HFF-Myc (cell line): ENCODE measurements around the gene NUDT3.
"Not testable (repeated sequence)": the region's sequence is repeated elsewhere in the genome, so short reads cannot be mapped to it uniquely, and the experiment has no call there.

ENCODE experiments used
- DNase-seq: peaks from one replicate; pipeline ENCODE4 v3.0.0-alpha.2; 2011; ENCODE audit warnings: low read depth; ENCODE audit errors: extremely low read depth
- H3K4me3 ChIP-seq: replicated peaks from 2 replicates; pipeline ENCODE4 v1.5.1; 2011; ENCODE audit warnings: low read depth, mild to moderate bottlenecking, control low read depth, low read length
- CTCF ChIP-seq: IDR thresholded peaks from 2 replicates; pipeline ENCODE4 v1.5.1; 2012; ENCODE audit warnings: mild to moderate bottlenecking, low read depth, low read length, control low read depth; ENCODE audit errors: missing control alignments

NUDT3 gene

GRCh38 chr6:34416877-34417371 lies 24.5 kb upstream of the NUDT3 start:
- no peak overlapping the region for H3K4me3 ChIP-seq
- no peak for TF ChIP-seq CTCF
- DNase-seq, result no peak

GRCh38 chr6:34414999-34415858 lies 22.8 kb upstream of the NUDT3 start:
- TF ChIP-seq CTCF, result peak; percentile 19
- DNase-seq, result no peak
- no peak overlapping the region for H3K4me3 ChIP-seq

- DNase-seq, result no peak
- TF ChIP-seq CTCF, result no peak
- H3K4me3 ChIP-seq, result no peak overlapping the region
Measured at GRCh38 chr6:34412643-34413214, 20.3 kb upstream of the NUDT3 start.

- no peak overlapping the region for H3K4me3 ChIP-seq
- DNase-seq, result no peak
- TF ChIP-seq CTCF, result no peak
Measured at GRCh38 chr6:34412016-34412415, 19.5 kb upstream of the NUDT3 start.

GRCh38 chr6:34407915-34408314 lies 15.4 kb upstream of the NUDT3 start:
- not testable (repeated sequence) for DNase-seq

GRCh38 chr6:34396518-34396917 lies 4.0 kb upstream of the NUDT3 start:
- no peak for TF ChIP-seq CTCF
- DNase-seq, result no peak
- no peak overlapping the region for H3K4me3 ChIP-seq

More at GRCh38 chr6:34407915-34408314, 15.4 kb upstream of the NUDT3 start:
- H3K4me3 ChIP-seq, result not testable (repeated sequence)

- H3K4me3 ChIP-seq, result no peak overlapping the region
- DNase-seq, result no peak
- no peak for TF ChIP-seq CTCF
Measured at GRCh38 chr6:34393966-34394305, 1.5 kb upstream of the NUDT3 start.
